Activated CD4-positive, alpha-beta T cell treated with anti-CD3 and anti-CD28 coated beads for 36 hours (primary cell): ENCODE results near the gene TARP.
"Not testable (repeated sequence)": the region's sequence is repeated elsewhere in the genome, so short reads cannot be mapped to it uniquely, and the experiment has no call there.

Experiments used
- ATAC-seq: fragments of 200-7000 bp; cut with Tn5 transposase; one replicate; pipeline ENCODE4 v1.10.0; 2021; ENCODE audit warnings: mild to moderate bottlenecking, moderate library complexity
- CTCF ChIA-PET: fragments of 350-600 bp; sonication (Branson Sonifier 250); formaldehyde crosslinking; loops from one replicate; lab custom pipeline; 2021; ENCODE audit warnings: antibody characterized with exemption; lab: Charles Lee
- POLR2A ChIA-PET: fragments of 350-600 bp; sonication (Branson Sonifier 250); formaldehyde crosslinking; loops from one replicate; lab custom pipeline; 2021; ENCODE audit warnings: antibody characterized with exemption, inconsistent platforms; lab: Charles Lee
- DNase-seq: peaks from one replicate; pipeline ENCODE4 v3.0.0-alpha.2; 2020
- H3K27ac Mint-ChIP-seq: one replicate; pipeline ENCODE4 v1.8.0; 2021; ENCODE audit warnings: mixed read lengths
- H3K27me3 Mint-ChIP-seq: one replicate; pipeline ENCODE4 v1.8.0; 2021; ENCODE audit warnings: mixed read lengths
- H3K36me3 Mint-ChIP-seq: one replicate; pipeline ENCODE4 v1.8.0; 2021; ENCODE audit warnings: low read depth, mixed read lengths
- H3K4me1 Mint-ChIP-seq: one replicate; pipeline ENCODE4 v1.8.0; 2021; ENCODE audit warnings: mixed read lengths
- H3K4me3 Mint-ChIP-seq: one replicate; pipeline ENCODE4 v1.8.0; 2021; ENCODE audit warnings: mild to moderate bottlenecking, moderate library complexity, mixed read lengths
- H3K9me3 Mint-ChIP-seq: one replicate; pipeline ENCODE4 v1.8.0; 2021; ENCODE audit warnings: low read depth, mixed read lengths
- intact Hi-C, 2 experiments: fragments of 100-400 bp; cut with DNase I in 1 of 2; cut with micrococcal nuclease in 1 of 2; formaldehyde crosslinking; loops; one replicate each; pipeline versions ENCODE4 v1.14.2 to v1.15.1; 2022 to 2024; cut with DNase I, micrococcal nuclease

TARP gene

GRCh38 chr7:38280000-38280399, 6.6 kb upstream of the TARP start:
- H3K27ac Mint-ChIP-seq, result no peak overlapping the region
- no peak for ATAC-seq

GRCh38 chr7:38276096-38276877, 2.9 kb upstream of the TARP start:
- ATAC-seq, result no peak
- Mint-ChIP-seq H3K27me3 (no peaks in the 10 kb centered on the region), H3K9me3 (no peaks in the 10 kb centered on the region), H3K4me1 (no peaks in the 10 kb centered on the region), H3K36me3 (no peaks in the 10 kb centered on the region), H3K27ac (no peak overlapping the region), H3K4me3 (peak overlapping the region; percentile 56)
- intact Hi-C loops, result no loop called here
- CTCF ChIA-PET, result interaction anchor here (1.7 kb wide), 1 partner anchor 60 kb away, joined by 4 read pairs; no protein-coding TSS in a partner anchor
- no peak for DNase-seq
- POLR2A ChIA-PET, result no interaction called here

More at GRCh38 chr7:38280000-38280399, 6.6 kb upstream of the TARP start:
- H3K9me3 Mint-ChIP-seq, result no peaks in the 10 kb centered on the region
- CTCF ChIA-PET, result no interaction called here
- H3K27me3 Mint-ChIP-seq, result no peaks in the 10 kb centered on the region
- H3K4me3 Mint-ChIP-seq, result no peak overlapping the region
- POLR2A ChIA-PET, result no interaction called here
- H3K4me1 Mint-ChIP-seq, result no peaks in the 10 kb centered on the region
- intact Hi-C loops, result no loop called here
- no peak for DNase-seq
- H3K36me3 Mint-ChIP-seq, result no peaks in the 10 kb centered on the region

- no peaks in the 10 kb centered on the region for H3K27me3 Mint-ChIP-seq
- H3K36me3 Mint-ChIP-seq, result no peaks in the 10 kb centered on the region
- no peaks in the 10 kb centered on the region for H3K4me1 Mint-ChIP-seq
- ATAC-seq (no peak), DNase-seq (no peak)
- POLR2A ChIA-PET, result no interaction called here
- H3K4me3 Mint-ChIP-seq, result peak overlapping the region; percentile 26
- H3K27ac Mint-ChIP-seq, result no peak overlapping the region
- no peaks in the 10 kb centered on the region for H3K9me3 Mint-ChIP-seq
- intact Hi-C loops, result loop anchor here in 1 of 2 experiments (2.0 kb wide), 1 partner anchor 26 kb away; no protein-coding TSS in a partner anchor
- CTCF ChIA-PET, result interaction anchor here (1.7 kb wide), 1 partner anchor 61 kb away, joined by 4 read pairs; no protein-coding TSS in a partner anchor
Measured at GRCh38 chr7:38274927-38275620, 1.6 kb upstream of the TARP start.

GRCh38 chr7:38274486-38274885, 1.1 kb upstream of the TARP start:
- no peaks in the 10 kb centered on the region for H3K36me3 Mint-ChIP-seq
- ATAC-seq (no peak), DNase-seq (no peak)
- no peaks in the 10 kb centered on the region for H3K27me3 Mint-ChIP-seq
- no peaks in the 10 kb centered on the region for H3K4me1 Mint-ChIP-seq
- POLR2A ChIA-PET, result no interaction called here
- H3K27ac Mint-ChIP-seq, result no peak overlapping the region
- CTCF ChIA-PET, result no interaction called here
- intact Hi-C loops, result loop anchor here in 1 of 2 experiments (2.0 kb wide), 1 partner anchor 26 kb away; no protein-coding TSS in a partner anchor
- no peak overlapping the region for H3K4me3 Mint-ChIP-seq
- no peaks in the 10 kb centered on the region for H3K9me3 Mint-ChIP-seq

- POLR2A ChIA-PET, CTCF ChIA-PET, H3K36me3 Mint-ChIP-seq, H3K27ac Mint-ChIP-seq, ATAC-seq, H3K4me3 Mint-ChIP-seq, H3K9me3 Mint-ChIP-seq, H3K27me3 Mint-ChIP-seq, H3K4me1 Mint-ChIP-seq, intact Hi-C loops, DNase-seq: not testable (repeated sequence)
Measured at GRCh38 chr7:38270405-38270804, 3.0 kb downstream of the TARP start.

- H3K9me3 Mint-ChIP-seq, ATAC-seq, H3K36me3 Mint-ChIP-seq, CTCF ChIA-PET, H3K27me3 Mint-ChIP-seq, POLR2A ChIA-PET, H3K4me1 Mint-ChIP-seq, H3K4me3 Mint-ChIP-seq, DNase-seq, H3K27ac Mint-ChIP-seq: not testable (repeated sequence)
- intact Hi-C loops, result loop anchor here in 1 of 2 experiments (5.0 kb wide), 1 partner anchor 87 kb away; no protein-coding TSS in a partner anchor
Measured at GRCh38 chr7:38269704-38270346, 3.6 kb downstream of the TARP start.

GRCh38 chr7:38265958-38266357, 7.5 kb downstream of the TARP start:
- H3K4me1 Mint-ChIP-seq, CTCF ChIA-PET, ATAC-seq, DNase-seq, H3K9me3 Mint-ChIP-seq, H3K27ac Mint-ChIP-seq, H3K27me3 Mint-ChIP-seq, H3K36me3 Mint-ChIP-seq, H3K4me3 Mint-ChIP-seq, POLR2A ChIA-PET: not testable (repeated sequence)
- intact Hi-C loops, result loop anchor here in 1 of 2 experiments (5.0 kb wide), 1 partner anchor 91 kb away; no protein-coding TSS in a partner anchor

GRCh38 chr7:38264602-38265001, 8.8 kb downstream of the TARP start:
- H3K4me3 Mint-ChIP-seq, H3K4me1 Mint-ChIP-seq, POLR2A ChIA-PET, CTCF ChIA-PET, H3K36me3 Mint-ChIP-seq, H3K27ac Mint-ChIP-seq, ATAC-seq, DNase-seq, H3K9me3 Mint-ChIP-seq, H3K27me3 Mint-ChIP-seq: not testable (repeated sequence)
- intact Hi-C loops, result loop anchor here in 1 of 2 experiments (5.0 kb wide), 1 partner anchor 93 kb away; no protein-coding TSS in a partner anchor

GRCh38 chr7:38263274-38263673, 10.2 kb downstream of the TARP start:
- intact Hi-C loops, H3K27me3 Mint-ChIP-seq, ATAC-seq, H3K4me1 Mint-ChIP-seq, H3K36me3 Mint-ChIP-seq, DNase-seq, POLR2A ChIA-PET, H3K4me3 Mint-ChIP-seq, CTCF ChIA-PET, H3K27ac Mint-ChIP-seq, H3K9me3 Mint-ChIP-seq: not testable (repeated sequence)

- no peaks in the 10 kb centered on the region for H3K9me3 Mint-ChIP-seq
- ChIA-PET POLR2A (no interaction called here), CTCF (no interaction called here)
- intact Hi-C loops, result no loop called here
- ATAC-seq, result no peak
- H3K27ac Mint-ChIP-seq, result no peak overlapping the region
- H3K27me3 Mint-ChIP-seq, result no peaks in the 10 kb centered on the region
- H3K36me3 Mint-ChIP-seq, result no peaks in the 10 kb centered on the region
- H3K4me1 Mint-ChIP-seq, result peaks cover 3% of the 10 kb centered on the region
- H3K4me3 Mint-ChIP-seq, result no peak overlapping the region
- no peak for DNase-seq
Measured at GRCh38 chr7:38262545-38262944, 10.9 kb downstream of the TARP start.

GRCh38 chr7:38262026-38262425, 11.4 kb downstream of the TARP start:
- intact Hi-C loops, ATAC-seq, POLR2A ChIA-PET, DNase-seq, H3K4me1 Mint-ChIP-seq, H3K9me3 Mint-ChIP-seq, CTCF ChIA-PET, H3K36me3 Mint-ChIP-seq, H3K27me3 Mint-ChIP-seq, H3K27ac Mint-ChIP-seq, H3K4me3 Mint-ChIP-seq: not testable (repeated sequence)
